HUDEP-2 (cell line): ENCODE results near the gene ZNF445.
"Not testable (repeated sequence)": the region's sequence is repeated elsewhere in the genome, so short reads cannot be mapped to it uniquely, and the experiment has no call there.

ENCODE experiments used
- DNase-seq, 76 experiments: peaks; one replicate each; lab custom pipeline; 2025; ENCODE audit not compliant: unreplicated experiment in 76 of 76; lab: John Stamatoyannopoulos, UW

Gene ZNF445

DNA sequence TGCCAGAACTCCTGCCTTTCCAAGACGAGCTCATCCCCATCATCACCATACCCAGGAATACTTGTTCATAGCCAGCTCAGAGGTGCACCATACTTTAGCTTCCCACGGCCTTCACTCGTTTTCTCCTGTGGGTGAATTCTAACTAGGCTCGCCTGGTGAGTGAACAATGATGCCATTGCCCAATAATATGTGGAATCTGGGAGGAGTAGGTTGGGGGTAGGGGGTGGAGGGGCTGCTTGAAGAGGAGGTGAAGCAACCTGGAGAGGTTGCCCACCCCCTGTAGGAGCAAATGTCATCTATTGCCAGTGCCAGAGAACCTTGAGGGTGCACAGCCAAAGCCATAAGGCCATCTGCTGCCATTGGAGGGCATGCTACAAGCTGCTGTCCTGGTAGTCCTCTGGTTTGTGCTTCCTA is 592 bp upstream of the ZNF445 start:
- no peak for DNase-seq

- DNase-seq: no peak
These were observed 533 bp downstream of the ZNF445 start for GRCh38 chr3:44476963-44477311.

DNA sequence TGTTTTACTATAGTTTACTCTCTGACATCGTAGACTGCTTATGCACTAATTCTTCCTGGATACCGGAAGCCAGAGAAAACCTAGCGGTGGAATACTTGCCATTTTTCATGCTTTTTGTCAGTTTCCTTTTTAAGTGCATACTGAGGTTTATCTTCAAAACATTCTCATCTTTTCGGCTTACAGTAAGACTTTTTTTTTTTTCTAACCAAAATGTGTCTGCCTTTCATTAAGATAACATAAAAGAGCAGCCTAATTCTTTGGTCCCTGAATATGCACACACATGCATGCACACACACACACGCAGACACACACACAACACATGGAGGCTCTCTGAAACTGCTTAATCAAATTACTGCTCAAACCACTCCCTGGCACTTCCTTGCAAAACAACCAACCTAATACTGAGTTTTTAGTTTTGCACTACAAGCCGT is 1.3 kb downstream of the ZNF445 start:
- peak in 4 of 76 experiments; percentile 6 to 29 (median 12) for DNase-seq

DNA sequence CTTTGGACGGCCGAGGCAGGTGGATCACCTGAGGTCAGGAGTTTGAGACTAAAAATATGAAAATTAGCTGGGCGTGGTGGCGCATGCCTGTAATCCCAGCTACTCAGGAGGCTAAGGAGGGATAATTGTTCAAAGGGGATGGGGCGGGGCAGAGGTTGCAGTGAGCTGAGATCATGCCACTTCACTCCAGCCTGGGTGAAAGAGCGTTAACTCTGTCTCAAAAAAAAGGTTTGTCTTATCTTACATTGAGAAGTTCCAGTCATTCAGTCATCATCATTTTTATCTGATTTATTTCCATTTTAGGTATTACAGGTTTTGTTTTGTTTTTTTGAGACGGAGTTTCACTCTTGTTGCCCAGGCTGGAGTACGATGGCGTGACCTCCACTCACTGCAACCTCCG is 2.6 kb downstream of the ZNF445 start:
- DNase-seq: peak in 2 of 76 experiments; percentile 1 to 10

- no peak for DNase-seq
These were observed 7.0 kb downstream of the ZNF445 start for GRCh38 chr3:44470430-44470829.

DNA sequence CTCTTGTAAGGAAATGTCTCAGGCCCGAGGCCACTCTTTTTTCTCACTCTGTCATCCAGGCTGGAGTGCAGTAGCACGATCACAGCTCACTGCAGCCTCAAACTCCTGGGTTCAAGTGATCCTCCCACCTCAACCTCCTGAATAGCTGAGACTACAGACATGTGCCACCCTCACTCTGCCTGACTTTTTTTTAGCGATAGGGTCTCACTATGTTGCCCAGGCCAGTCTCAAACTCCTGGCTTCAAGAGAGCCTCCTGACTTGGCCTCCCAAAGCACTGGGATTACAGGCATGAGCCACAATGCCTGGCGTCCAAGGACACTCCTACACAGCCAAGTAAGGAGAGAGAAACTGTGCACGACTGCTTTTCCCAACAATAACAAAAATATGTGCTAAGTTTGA is 7.6 kb downstream of the ZNF445 start:
- no peak for DNase-seq

DNA sequence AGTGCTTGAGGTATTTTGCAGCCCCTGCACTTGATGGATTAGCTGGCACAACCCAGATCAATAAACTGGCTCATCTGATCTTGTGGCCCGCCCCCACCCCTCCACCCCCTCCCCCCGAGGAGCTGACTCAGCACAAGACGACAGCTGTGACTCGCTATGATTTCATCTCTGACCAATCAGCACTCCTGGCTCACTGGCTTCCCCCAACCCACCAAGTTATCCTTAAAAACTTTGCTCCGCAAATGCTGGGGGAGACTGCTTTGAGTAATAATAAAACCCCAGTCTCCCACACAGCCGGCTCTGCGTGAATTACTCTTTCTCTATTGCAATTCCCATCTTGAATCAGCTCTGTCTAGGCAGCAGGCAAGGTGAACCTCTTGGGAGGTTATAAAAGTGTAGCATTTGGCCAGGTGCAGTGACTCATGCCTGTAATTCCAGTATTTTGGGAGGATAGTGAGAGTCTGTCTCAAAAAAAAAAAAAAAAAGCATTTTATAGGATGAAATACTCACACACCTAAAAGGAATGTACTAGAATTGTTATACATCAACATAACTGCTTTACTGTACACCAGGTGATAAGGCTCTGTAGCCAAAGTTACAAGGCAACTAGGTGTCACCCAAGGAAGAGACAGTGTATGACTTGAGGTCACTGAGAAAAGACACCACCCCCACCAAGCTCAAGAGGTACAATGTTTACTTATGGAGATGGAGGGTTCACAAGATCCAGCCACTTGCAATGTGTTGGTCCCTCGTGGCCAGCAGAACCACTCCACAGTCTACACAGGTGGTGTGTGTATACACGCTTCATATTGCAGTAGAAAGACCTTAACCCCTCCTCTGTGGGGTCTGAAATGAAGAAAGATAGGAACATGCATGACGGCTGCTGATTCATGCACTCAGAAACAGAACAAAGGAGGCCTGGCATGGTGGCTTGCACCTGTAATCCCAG is 8.6 kb downstream of the ZNF445 start:
- DNase-seq: peak in 20 of 76 experiments; percentile 2 to 48 (median 10)

GRCh38 chr3:44468099-44468537 is 9.4 kb downstream of the ZNF445 start:
- DNase-seq: not testable (repeated sequence)

DNA sequence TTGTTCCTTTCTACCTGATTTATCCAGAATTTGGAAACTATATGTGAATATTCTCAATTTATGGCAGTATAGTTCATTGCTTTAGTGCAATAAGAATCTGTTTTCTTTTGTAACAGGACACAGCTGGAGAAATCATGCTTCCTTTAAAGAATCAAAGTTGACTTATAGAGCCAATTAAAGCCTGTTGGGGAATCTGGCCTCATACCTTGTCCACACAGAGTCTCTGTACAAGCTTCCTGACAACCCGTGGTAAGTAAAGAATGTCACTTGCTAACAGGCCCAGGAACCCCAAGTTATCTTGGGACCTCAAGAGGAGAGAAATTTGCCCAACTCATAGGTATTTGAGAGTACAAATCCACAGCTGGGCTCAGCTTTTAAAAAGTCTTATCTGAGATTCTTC is 10.2 kb downstream of the ZNF445 start:
- DNase-seq: no peak

- not testable (repeated sequence) for DNase-seq
These were observed 12.6 kb downstream of the ZNF445 start for GRCh38 chr3:44464920-44465319.

GRCh38 chr3:44464509-44464908 is 13.0 kb downstream of the ZNF445 start:
- DNase-seq: no peak

GRCh38 chr3:44460050-44460449 is 17.4 kb downstream of the ZNF445 start:
- DNase-seq: not testable (repeated sequence)

GRCh38 chr3:44455318-44455717 is 22.2 kb downstream of the ZNF445 start:
- no peak for DNase-seq

DNA sequence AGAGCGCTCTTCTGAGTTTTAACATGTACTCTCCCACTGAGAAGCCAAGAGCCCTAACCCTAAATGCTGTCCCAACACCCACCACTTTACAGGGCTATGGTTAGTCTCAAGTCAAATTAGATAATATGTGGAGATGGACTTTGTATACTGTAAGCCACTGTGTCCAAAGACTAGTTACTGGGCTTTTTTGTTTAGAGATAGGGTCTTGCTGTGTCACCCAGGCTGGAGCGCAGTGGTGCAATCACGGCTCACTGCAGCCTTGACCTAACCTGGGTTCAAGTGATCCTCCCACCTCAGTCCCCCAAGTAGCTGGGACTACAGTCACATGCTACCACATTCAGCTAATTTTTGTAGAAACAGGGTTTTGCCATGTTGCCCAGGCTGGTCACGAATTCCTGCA is 23.2 kb downstream of the ZNF445 start:
- no peak for DNase-seq

GRCh38 chr3:44451441-44451840 is 26.0 kb downstream of the ZNF445 start:
- DNase-seq: no peak

GRCh38 chr3:44446929-44447328 is 30.5 kb downstream of the ZNF445 start:
- no peak for DNase-seq

DNA sequence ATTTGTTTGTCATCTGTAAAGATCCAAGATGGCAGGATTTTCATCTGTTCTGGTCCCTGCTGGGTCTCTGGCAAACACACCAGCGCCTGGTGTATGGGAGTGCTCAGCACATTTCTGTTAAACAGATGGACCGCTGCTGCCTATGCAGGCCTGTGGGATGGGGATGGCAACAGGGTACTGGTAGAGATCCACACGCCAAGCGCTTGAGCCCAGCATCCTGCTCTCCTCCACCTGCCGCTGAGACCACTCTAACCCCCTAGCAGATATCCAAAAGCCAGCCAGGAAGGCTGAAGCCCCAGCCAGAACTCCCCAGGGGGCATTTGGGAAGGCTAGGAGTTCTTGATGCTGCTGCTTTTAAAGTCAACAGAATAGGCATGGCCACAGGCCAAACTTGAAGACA is 31.7 kb downstream of the ZNF445 start:
- no peak for DNase-seq

- DNase-seq: no peak
These were observed 32.4 kb downstream of the ZNF445 start for GRCh38 chr3:44444896-44445691.

- DNase-seq: no peak
These were observed 33.0 kb downstream of the ZNF445 start for GRCh38 chr3:44444437-44444836.

DNA sequence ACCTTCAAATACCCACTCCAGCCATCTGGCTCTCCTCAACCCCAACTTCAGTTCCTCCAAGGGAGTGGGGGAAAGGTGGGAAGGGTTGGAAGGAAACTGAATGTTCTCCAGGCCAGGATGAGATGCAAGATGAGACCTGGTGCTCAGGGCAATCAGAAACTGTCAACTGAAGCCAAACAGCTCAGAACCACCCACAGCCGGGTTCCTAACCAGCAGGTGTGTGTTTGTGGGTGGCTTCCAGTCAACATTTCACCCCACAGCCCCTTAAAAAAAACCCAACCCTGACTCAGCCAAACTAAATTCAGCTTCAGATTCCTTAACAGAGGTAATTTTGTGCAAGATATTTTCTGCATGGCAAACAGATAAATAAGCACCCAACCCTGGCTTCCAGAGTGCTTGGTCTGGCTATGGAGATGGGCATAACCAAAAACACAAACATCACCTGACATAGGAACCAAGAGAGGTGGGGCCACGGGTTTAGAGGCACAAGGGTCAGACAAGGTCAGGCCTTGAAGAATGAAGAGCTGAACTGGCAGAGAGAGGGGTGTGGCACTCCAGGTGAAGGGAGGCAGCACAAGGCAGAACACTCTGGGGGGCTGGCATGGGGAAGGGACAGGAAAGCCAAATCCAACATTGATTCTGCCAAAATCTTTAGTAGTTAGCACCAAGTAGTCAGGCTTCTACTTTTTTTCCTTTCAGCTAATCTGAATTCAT is 34.7 kb downstream of the ZNF445 start:
- DNase-seq: no peak
